Measurements from ENCODE around the gene LAT.

DNA sequence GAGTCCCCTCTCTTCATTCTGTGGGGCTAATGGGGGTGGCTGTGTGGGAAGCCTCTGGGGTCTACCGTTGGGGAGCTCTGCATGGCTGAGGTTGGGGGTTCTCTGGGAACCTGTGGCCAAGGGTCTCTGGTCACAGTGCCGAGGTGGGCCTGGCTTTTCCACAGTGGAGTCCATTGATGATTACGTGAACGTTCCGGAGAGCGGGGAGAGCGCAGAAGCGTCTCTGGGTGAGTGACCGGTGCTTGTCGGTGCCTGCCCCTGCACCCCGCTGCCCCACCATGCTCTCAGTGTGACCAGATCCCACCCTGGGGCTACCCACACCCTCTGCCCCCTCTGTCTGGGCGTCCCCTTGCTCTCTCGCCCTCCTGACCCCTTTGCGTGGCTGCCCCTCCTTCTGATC, 4.5 kb downstream of the LAT start:
- no peak for TF ChIP-seq EZH2phosphoT487 (IDR thresholded peaks at IDR 0.05; ENCODE audit: insufficient read depth, low read depth)
- TF ChIP-seq EZH2 (IDR thresholded peaks at IDR 0.05; ENCODE audit: insufficient read depth, poor library complexity, severe bottlenecking) = no peak
